ENCODE data around the gene STAM. TPM values are rescaled to one million over a fixed set of nuclear protein-coding genes. Genes with fewer than 3 reads are reported as not detected.

The STAM gene
- total RNA-seq, 1 experiment from 2014 or later = 29.3 TPM

DNA sequence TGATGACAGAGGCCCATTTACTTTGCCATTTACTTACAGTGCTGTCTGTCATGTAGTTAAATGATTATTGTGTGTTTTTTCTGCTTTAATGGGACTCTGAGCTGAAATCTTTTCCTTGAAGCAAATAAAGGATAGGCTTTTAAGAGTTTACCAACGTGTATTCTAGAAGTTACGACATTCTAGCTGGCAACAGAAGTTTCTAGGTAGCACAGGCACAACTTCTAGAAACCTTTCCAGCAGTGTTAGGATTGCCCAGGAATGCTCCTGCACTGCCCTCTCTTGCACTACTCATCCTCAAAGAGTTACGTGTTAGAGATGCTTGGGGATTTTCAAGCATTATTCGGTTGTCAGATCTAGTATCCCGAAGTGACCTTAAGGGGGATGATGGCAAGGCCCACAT lies 65.5 kb downstream of the STAM start:
- no peaks in the 10 kb centered on the region for H3K9me3 Mint-ChIP-seq
- H3K79me1 ChIP-seq (ENCODE audit: insufficient read depth, low read depth, low read length, poor library complexity, severe bottlenecking) = no peaks in the 10 kb centered on the region
- no peak overlapping the region for H2BK15ac ChIP-seq (ENCODE audit: low read depth, low read length)
- no peak overlapping the region for H3K56ac ChIP-seq (ENCODE audit: insufficient read length, low read depth, low read length)
- no peak overlapping the region for H3K4me3 Mint-ChIP-seq
- no peak for DNase-seq
- no peaks in the 10 kb centered on the region for H3K27me3 ChIP-seq (ENCODE audit: insufficient read depth, low read length)
- no peak overlapping the region for H3K27ac ChIP-seq (ENCODE audit: insufficient read length, low read depth, low read length)
- WGBS (ENCODE audit: extremely low coverage, insufficient read length, low lambda C conversion rate) = no CpG with 5 or more reads among the region's 5 CpGs
- no peak overlapping the region for H4K91ac ChIP-seq (ENCODE audit: insufficient read length, low read depth, low read length)
- no peak overlapping the region for H2AK5ac ChIP-seq (ENCODE audit: insufficient read length, low read length)
- no peak overlapping the region for H4K5ac ChIP-seq (ENCODE audit: insufficient read length, low read depth, low read length)
- H3K9me3 ChIP-seq (ENCODE audit: control insufficient read depth, low read depth, low read length) = no peaks in the 10 kb centered on the region
- no peak overlapping the region for H2BK5ac ChIP-seq (ENCODE audit: insufficient read length, low read length)
- peaks cover 6 to 7% of the 10 kb centered on the region in 2 experiments; a peak in 3 of 4 replicates for H3K4me1 Mint-ChIP-seq
- H3K4me1 ChIP-seq (ENCODE audit: insufficient read depth, low read length) = no peaks in the 10 kb centered on the region
- peaks cover 17 to 63% (median 51%) of the 10 kb centered on the region in 3 experiments; a peak in 6 of 7 replicates for H3K36me3 Mint-ChIP-seq (ENCODE audit: insufficient read depth in 1 of 3, low read depth in 3 of 3)
- TF ChIP-seq, protein P1, sequence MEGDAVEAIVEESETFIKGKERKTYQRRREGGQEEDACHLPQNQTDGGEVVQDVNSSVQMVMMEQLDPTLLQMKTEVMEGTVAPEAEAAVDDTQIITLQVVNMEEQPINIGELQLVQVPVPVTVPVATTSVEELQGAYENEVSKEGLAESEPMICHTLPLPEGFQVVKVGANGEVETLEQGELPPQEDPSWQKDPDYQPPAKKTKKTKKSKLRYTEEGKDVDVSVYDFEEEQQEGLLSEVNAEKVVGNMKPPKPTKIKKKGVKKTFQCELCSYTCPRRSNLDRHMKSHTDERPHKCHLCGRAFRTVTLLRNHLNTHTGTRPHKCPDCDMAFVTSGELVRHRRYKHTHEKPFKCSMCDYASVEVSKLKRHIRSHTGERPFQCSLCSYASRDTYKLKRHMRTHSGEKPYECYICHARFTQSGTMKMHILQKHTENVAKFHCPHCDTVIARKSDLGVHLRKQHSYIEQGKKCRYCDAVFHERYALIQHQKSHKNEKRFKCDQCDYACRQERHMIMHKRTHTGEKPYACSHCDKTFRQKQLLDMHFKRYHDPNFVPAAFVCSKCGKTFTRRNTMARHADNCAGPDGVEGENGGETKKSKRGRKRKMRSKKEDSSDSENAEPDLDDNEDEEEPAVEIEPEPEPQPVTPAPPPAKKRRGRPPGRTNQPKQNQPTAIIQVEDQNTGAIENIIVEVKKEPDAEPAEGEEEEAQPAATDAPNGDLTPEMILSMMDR (conservative IDR thresholded peaks at IDR 0.05) = no peak
- no peak overlapping the region for H3K23ac ChIP-seq (ENCODE audit: insufficient read length, low read depth, low read length)
- no peak overlapping the region for H3K18ac ChIP-seq (ENCODE audit: insufficient read length, low read depth, low read length)
- no peaks in the 10 kb centered on the region for H3K79me2 ChIP-seq (ENCODE audit: insufficient read depth, low read length)
- no peaks in the 10 kb centered on the region for H3K27me3 Mint-ChIP-seq (ENCODE audit: low read depth)
- H4K20me1 ChIP-seq (ENCODE audit: control insufficient read depth, insufficient read depth, insufficient read length) = no peaks in the 10 kb centered on the region
- no peak overlapping the region for H2BK20ac ChIP-seq (ENCODE audit: low read depth, low read length, poor library complexity, severe bottlenecking)
- H3K4ac ChIP-seq (ENCODE audit: low read depth, low read length) = no peak overlapping the region
- H2BK12ac ChIP-seq (ENCODE audit: insufficient read length, low read depth, low read length) = no peak overlapping the region
- H2BK120ac ChIP-seq (ENCODE audit: low read depth, low read length, poor library complexity, severe bottlenecking) = no peak overlapping the region
- no peak overlapping the region for H3K27ac Mint-ChIP-seq
- no peak overlapping the region for H4K8ac ChIP-seq (replicated peaks; ENCODE audit: insufficient read length, low read depth, low read length)
- H3T11ph ChIP-seq (ENCODE audit: low read length) = no peak overlapping the region
- no peak overlapping the region for H3K9ac ChIP-seq (ENCODE audit: extremely low read depth, insufficient read length, low read length)
- no peak overlapping the region for H3K4me2 ChIP-seq (ENCODE audit: insufficient read depth, insufficient read length, low read length)
- no peak overlapping the region for H3K14ac ChIP-seq (ENCODE audit: insufficient read depth, low read length)
- no peaks in the 10 kb centered on the region for H3K23me2 ChIP-seq (ENCODE audit: insufficient read length, low read depth, low read length, poor library complexity, severe bottlenecking)
- H2AFZ ChIP-seq (ENCODE audit: low read length) = no peak overlapping the region

Data from H9 (cell line).